Fibroblast of skin of back (primary cell): Measurements from ENCODE around the gene RHOT2.

ENCODE experiments used
- DNase-seq: peaks from one replicate; pipeline ENCODE4 v3.0.0-alpha.2; 2013

Gene RHOT2

DNA sequence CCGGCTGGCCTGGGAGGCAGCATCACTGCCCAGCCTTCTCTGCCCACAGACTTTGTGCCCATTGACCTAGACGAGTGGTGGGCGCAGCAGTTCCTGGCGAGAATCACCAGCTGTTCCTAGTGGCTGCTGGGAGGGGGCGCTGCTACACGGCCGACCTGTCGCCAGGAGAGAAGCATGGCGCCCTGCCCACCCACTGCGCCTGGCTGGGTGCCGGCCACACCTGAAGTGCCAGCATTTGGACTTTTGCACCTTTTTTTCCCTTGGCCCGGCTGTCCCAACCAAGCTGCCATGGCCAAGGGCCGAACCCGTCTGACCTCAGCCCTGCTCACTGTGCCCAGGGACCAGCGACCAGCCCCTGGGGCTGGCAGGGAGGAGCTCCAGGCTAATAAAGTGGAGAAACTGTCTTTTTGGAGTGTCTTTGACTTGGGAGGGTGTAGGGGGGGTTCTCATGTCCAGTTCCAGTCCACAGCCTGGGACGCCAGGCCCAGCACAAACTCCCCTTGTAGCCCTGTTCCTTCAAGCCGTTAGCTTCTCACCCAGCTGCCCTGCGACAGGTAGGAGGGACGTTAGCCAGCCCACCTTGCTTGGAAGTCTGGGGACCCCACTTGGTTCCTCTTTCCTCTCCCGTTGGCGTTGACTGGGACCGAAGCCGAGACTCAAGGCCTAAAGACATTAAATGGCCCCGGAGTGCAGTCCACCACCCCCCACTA lies 19.7 kb upstream of the RHOT2 start:
- DNase-seq = peak; percentile 29

GRCh38 chr16:648781-649589 lies 18.9 kb upstream of the RHOT2 start, which contains the start of gene WDR90:
TSS of gene WDR90 (plus strand) at chr16:649365. CDS start at chr16:649417, 52 bp downstream.
- peak; percentile 92 for DNase-seq

DNA sequence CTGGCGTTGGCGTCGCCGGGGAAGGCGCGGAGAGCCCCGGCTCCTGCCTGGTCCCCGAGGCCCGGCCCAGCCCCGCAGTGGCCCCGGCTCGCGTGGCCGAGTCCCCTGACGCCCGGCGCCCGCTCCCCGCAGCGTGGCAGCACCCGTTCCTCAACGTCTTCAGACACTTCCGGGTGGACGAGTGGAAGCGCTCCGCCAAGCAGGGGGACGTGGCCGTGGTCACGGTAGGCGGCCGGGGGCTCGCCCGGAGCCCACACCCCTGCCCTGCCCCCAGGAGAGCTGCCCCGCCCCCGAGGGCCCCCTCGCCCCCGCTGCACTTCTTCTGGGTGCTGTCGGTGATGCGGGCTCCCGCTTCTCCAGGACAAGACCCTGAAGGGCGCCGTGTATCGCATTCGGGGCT lies 18.3 kb upstream of the RHOT2 start:
- peak; percentile 21 for DNase-seq

GRCh38 chr16:651844-652243 lies 16.1 kb upstream of the RHOT2 start:
- DNase-seq = no peak

- DNase-seq = no peak
Measured at GRCh38 chr16:652454-653305, 15.3 kb upstream of the RHOT2 start.

DNA sequence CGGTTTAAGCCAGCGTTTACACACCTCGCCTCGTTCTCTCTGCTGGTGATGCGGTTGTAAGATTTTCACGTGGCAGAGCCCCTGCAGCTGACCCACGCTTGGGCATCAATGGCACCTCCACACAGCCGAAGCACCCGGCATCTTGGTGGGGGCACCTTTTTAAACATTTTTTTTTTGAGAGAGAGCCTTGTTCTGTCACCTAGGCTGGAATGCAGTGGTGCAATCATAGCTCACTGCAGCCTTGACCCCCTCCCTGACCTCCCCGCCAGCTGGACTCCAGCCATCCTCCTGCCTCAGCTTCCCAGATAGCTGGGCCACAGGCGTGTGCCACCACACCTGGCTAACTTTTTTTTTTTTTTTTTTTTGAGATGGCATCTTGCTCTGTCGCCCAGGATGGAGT lies 13.9 kb upstream of the RHOT2 start:
- DNase-seq = no peak

DNA sequence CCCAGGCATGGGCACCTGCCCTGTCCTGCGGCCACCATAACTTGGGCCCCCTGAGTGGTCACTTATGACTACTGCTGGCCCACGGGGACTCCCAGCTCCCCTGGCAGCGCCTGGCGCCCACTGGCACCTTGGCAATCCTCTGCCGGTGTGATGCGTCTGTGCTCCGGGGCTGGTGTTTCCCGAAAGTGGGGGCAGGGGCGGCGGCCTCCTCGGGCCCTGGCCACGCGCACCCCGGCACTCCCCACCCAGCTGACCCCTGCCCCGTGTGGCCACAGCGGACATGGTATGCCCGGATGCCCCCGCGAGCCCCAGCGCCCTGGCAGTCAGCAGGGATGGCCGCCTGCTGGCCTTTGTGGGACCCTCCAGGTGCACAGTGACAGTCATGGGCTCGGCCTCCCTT lies 10.4 kb upstream of the RHOT2 start:
- no peak for DNase-seq

- no peak for DNase-seq
Measured at GRCh38 chr16:658679-659571, 9.0 kb upstream of the RHOT2 start.

DNA sequence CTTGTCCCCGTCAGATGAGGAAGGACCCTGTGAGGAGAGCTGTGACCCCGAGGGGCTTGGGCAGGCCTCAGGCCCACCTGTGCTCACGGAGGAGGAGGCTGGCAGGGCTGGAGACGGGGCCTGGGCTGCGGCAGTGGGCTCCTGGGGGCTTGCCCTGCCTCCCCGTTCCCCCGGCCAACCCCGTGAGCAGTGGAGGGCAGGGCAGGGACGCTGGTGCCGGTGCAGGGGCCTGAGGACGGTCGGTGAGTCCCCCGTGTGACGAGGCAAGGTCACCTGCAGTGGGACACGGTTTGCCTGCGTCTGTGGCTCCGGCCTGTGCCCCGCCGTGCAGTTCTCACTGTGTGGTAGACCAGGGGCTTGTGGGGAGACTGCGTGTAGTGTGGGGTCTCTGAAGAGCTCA lies 8.3 kb upstream of the RHOT2 start:
- no peak for DNase-seq

- DNase-seq = no peak
Measured at GRCh38 chr16:660132-660458, 7.8 kb upstream of the RHOT2 start.

DNA sequence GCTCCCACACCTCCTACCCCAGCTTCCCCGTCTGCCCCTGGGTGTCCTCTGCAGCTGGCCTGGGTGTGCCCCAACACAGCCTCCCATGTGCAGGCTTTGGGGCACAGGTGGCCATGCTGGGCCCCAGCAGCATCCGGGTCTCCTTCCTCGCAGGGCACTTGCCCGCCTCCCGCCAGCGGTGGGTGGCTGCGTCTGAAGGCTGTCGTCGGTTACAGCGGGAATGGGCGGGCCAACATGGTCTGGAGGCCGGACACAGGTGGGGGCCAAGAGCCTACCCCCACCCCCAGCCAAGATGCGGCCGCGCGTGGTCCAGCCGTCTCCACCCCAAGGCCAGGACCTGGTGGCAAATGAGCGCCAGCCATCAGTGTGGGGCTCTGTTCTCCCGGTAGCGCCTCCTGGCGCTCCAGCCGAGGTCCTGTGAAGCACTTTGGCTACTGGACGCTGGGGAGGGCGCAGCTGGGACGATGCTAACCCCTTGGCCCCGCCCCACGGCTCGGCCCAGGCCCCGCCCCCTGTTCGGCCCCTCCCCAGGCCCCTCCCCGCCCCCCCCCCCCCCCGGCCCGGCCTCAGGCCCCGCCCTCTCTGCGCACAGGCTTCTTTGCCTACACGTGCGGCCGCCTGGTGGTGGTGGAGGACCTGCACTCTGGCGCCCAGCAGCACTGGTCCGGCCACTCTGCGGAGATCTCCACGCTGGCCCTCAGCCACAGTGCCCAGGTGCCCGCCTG lies 7.3 kb upstream of the RHOT2 start:
- DNase-seq = peak; percentile 66

DNA sequence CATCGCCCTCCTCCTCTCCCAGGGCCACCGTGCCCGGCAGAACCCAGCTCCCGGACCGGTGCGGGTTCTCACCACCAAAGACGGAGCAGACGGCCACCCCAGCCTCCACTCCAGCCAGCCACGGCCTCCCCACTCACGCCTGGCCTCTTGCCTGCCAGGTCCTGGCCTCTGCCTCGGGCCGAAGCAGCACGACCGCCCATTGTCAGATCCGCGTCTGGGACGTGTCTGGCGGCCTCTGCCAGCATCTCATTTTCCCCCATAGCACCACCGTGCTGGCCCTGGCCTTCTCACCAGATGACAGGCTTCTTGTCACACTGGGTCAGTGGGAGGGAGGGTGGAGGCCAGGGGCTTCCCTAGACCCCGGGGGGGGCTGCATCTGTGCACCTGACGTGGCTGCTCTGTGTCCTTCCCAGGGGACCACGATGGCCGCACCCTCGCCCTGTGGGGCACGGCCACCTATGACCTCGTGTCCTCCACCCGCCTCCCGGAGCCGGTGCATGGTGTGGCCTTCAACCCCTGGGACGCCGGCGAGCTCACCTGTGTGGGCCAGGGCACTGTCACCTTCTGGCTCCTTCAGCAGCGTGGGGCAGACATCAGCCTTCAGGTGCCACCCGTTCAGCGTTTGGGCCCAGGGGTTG lies 6.6 kb upstream of the RHOT2 start:
- no peak for DNase-seq

- DNase-seq = no peak
Measured at GRCh38 chr16:662095-662494, 5.8 kb upstream of the RHOT2 start.

DNA sequence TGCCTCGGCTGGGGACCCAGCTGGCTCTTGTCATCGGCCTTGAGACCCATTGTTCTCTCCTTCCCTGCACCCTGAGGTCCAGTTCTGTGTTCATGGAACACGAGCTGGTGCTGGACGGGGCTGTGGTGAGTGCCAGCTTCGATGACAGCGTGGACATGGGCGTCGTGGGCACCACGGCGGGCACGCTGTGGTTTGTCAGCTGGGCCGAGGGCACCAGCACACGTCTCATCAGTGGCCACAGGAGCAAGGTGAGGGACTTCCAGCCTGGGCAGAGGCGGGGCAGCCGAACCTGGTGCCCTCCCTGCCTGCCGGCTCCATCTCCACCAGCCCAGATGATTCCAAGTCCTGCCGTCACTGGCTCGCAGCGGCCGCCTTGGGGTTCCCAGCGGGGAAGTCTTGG lies 5.3 kb upstream of the RHOT2 start:
- DNase-seq = no peak

- no peak for DNase-seq
Measured at GRCh38 chr16:666572-666971, 1.4 kb upstream of the RHOT2 start.

DNA sequence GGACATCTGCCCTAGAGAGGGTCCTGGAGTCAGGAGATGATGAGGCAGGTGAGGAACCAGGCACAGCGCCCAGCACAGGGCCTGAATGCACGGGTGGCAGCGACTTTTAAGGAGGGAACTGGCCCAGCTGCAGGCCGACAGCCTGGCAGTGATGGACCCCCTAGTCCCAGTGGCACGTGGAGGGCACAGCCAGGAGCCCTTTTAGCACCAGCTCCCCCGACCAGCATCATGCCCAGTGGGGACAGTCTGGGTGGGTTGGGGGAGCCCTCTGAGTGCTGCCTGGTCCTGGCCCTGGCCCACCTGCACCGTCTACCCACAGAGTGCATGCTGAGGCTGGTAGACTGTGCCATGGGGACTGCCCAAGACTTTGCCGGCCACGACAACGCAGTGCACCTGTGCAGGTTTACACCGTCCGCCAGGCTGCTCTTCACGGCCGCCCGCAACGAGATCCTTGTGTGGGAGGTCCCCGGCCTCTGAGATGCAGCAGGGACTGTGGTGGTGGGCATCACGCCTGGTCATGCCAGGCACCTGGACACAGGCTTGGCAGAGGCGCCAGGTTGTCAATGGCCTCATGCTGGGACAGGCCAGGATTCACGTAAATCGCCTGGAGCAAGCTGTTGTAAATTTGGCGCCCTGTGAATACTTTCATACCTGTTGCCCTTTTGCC lies 686 bp upstream of the RHOT2 start:
- DNase-seq = no peak

- DNase-seq = no peak
Measured at GRCh38 chr16:668519-669171, 713 bp downstream of the RHOT2 start.

DNA sequence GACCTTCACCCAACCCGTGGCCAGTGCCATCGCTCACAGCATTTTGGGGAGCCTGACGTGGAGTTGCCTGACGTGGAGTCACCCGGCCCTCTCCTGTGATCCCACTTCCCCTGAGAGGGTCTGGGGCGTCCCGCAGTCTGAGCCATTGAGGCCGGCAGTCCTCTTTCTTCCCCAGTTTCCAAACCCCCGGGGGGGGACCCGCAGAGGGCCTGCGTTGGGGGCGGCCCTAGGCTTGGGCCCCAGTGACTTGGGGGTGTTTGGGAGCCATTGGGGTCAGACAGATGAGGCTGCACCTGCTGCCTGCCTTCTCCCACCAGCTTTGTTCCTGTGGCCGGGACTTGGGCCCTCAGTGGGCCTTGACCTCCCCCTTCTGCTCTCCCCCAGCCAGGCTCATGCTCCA lies 1.7 kb downstream of the RHOT2 start:
- no peak for DNase-seq

- no peak for DNase-seq
Measured at GRCh38 chr16:670485-671352, 2.8 kb downstream of the RHOT2 start.
